A673 (cell line): ENCODE data around the gene EGLN3. TPM values are rescaled to one million over a fixed set of nuclear protein-coding genes. Genes with fewer than 3 reads are reported as not detected.

Experiments used
- Bru-seq: library from RNA; stranded (reverse); fragments of 400-500 nt; gene quantifications from one replicate; lab custom pipeline; 2021; lab: Mats Ljungman, UMichigan
- BruChase-seq, 2 experiments: library from RNA; stranded (reverse); fragments of 400-500 nt; gene quantifications; one replicate each; lab custom pipeline; 2021; lab: Mats Ljungman, UMichigan
- BruUV-seq: library from RNA; stranded (reverse); fragments of 400-500 nt; replicated peaks from 2 replicates; lab custom pipeline; 2021; lab: Mats Ljungman, UMichigan
- CTCF ChIA-PET: fragments of 300-600 bp; sonication (Branson Sonifier 250); formaldehyde crosslinking; loops from one replicate; lab custom pipeline; 2022; ENCODE audit warnings: antibody characterized with exemption; lab: Charles Lee
- POLR2A ChIA-PET: fragments of 300-600 bp; sonication (Branson Sonifier 250); formaldehyde crosslinking; loops from one replicate; lab custom pipeline; 2022; ENCODE audit warnings: antibody characterized with exemption; ENCODE audit not compliant: low non-redundant PET; lab: Charles Lee
- DNase-seq: peaks from one replicate; pipeline ENCODE4 v3.0.0-alpha.2; 2015; ENCODE audit warnings: low spot score
- H3K27ac ChIP-seq: fragments of 200-600 bp; sonication (generic); 2 replicates; pipeline ENCODE4 v1.5.1; 2016; ENCODE audit warnings: mixed run types, low read depth, mild to moderate bottlenecking, mixed read lengths, antibody characterized with exemption, low read length; ENCODE audit not compliant: poor library complexity, severe bottlenecking
- H3K27me3 ChIP-seq: fragments of 200-600 bp; sonication (generic); replicated peaks from 2 replicates; pipeline ENCODE4 v1.6.1; 2017; ENCODE audit warnings: mixed run types, low read depth, mild to moderate bottlenecking, mixed read lengths, antibody characterized with exemption, low read length; ENCODE audit not compliant: insufficient read depth, poor library complexity
- H3K36me3 ChIP-seq: fragments of 200-600 bp; sonication (generic); 2 replicates; pipeline ENCODE4 v1.6.1; 2016; ENCODE audit warnings: mixed run types, mild to moderate bottlenecking, mixed read lengths, antibody characterized with exemption, low read length; ENCODE audit not compliant: insufficient read depth, poor library complexity, severe bottlenecking
- H3K4me1 ChIP-seq: fragments of 200-600 bp; sonication (generic); 2 replicates; pipeline ENCODE4 v1.6.1; 2017; ENCODE audit warnings: mixed run types, mild to moderate bottlenecking, mixed read lengths, antibody characterized with exemption, low read length; ENCODE audit not compliant: insufficient read depth, poor library complexity, severe bottlenecking
- H3K4me3 ChIP-seq: fragments of 200-600 bp; sonication (generic); 2 replicates; pipeline ENCODE4 v1.5.1; 2016; ENCODE audit warnings: low read depth, mixed run types, mild to moderate bottlenecking, mixed read lengths, low read length; ENCODE audit not compliant: poor library complexity, severe bottlenecking
- H3K9me3 ChIP-seq: fragments of 200-600 bp; sonication (generic); 2 replicates; pipeline ENCODE4 v1.6.1; 2016; ENCODE audit warnings: mixed run types, low read depth, mild to moderate bottlenecking, mixed read lengths, antibody characterized with exemption, low read length; ENCODE audit not compliant: poor library complexity, severe bottlenecking
- CTCF ChIP-seq: fragments of 300-800, 200-600 bp; sonication (generic); conservative IDR thresholded peaks from 2 replicates; pipeline ENCODE4 v1.5.1; 2017; ENCODE audit warnings: low read depth, mild to moderate bottlenecking, antibody characterized with exemption, low read length, moderate library complexity, mixed read lengths
- EZH2 ChIP-seq: fragments of 200-600 bp; sonication (generic); IDR thresholded peaks from 2 replicates; pipeline ENCODE4 v1.6.1; 2017; ENCODE audit warnings: borderline replicate concordance, low read depth, mild to moderate bottlenecking, mixed read lengths, antibody characterized with exemption, low read length; ENCODE audit not compliant: poor library complexity, severe bottlenecking
- intact Hi-C: fragments of 100-400 bp; cut with micrococcal nuclease; formaldehyde crosslinking; loops from one replicate; pipeline ENCODE4 v1.10.0; 2022; ENCODE audit not compliant: unreplicated experiment
- long read RNA-seq: library from polyadenylated mRNA; stranded (forward); transcript quantifications from one replicate; pipeline ENCODE4 v2.0.0, GENCODE V29; 2022
- total RNA-seq: library from RNA; stranded (reverse); gene quantifications from 2 replicates; pipeline ENCODE4 v1.2.3, GENCODE V29; 2021

Gene EGLN3
- 2.0 and 2.4 TPM in 2 replicates for total RNA-seq
- Bru-seq, nascent RNA = percentile 43 among the genes with signal in this experiment
- BruChase-seq, experiment 1, labeled RNA remaining after a 2-hour chase = percentile 40 among the genes with signal in this experiment
- percentile 31 among the genes with signal in this experiment for BruChase-seq, experiment 2, labeled RNA remaining after a 6-hour chase
- long read RNA-seq, partial matches to known transcripts = 0 of 2 reads
- long read RNA-seq, other reads (novel, unspliced or antisense) = 1 of 2 reads

DNA sequence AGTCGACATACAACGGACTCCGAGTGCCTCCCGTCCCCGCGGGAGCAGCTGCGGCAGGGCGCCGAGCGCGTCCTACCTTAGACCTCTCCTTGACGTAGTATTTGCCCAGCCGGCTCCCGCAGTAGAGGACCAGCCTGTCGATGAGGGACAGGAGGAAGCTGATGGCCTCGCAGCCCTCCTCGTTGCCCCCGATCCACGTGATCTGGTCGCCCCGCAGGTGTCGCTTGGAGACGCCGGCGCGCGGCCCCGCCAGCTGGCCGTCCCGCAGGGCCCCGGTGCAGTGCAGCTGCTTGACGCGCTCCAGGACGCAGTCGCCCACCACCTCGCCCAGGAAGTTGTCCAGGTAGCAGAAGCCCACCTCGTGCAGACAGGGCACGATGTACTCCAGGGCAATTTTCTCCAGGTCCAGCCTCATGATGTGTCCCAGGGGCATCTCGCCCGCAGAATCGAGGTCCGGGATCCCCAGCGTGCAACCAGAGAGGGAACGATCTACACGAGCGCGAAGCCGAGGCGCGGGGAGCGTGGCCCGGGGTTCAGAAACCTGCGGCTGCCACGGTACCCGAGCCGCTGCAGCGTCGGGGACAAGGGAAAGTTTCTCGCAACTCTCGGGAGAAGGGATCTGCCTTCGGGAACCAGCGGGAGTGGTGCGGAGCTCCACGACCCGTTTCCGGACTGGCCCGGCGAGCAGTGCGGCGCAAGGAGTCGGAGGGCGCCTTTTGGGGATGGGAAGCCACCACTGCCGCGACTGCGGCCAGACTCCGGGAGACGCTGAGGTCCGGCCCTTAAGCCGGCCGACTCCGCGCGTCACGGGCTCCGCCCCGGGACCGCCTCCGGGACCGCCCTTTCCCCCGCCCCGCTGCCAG is at the start of gene EGLN3:
Gene EGLN3, minus strand, starts transcription at position 755 of the 863 bp plus-strand sequence. Its CDS starts 322 bp downstream, at position 433.
- ChIA-PET CTCF (no interaction called here), POLR2A (no interaction called here)
- intact Hi-C loops = no loop called here
- peak within 1 kb of the TSS; percentile 54 for H3K4me3 ChIP-seq
- no peak for TF ChIP-seq CTCF
- BruUV-seq = no TSS peak
- peaks cover 28% of the 10 kb centered on the region for H3K27me3 ChIP-seq
- peaks cover 5% of the 10 kb centered on the region for H3K4me1 ChIP-seq
- H3K9me3 ChIP-seq = no peaks in the 10 kb centered on the region
- no peak within 1 kb of the TSS for H3K27ac ChIP-seq
- no peak for DNase-seq
- no peaks in the 10 kb centered on the region for H3K36me3 ChIP-seq

GRCh38 chr14:34000396-34000795 is 49.5 kb upstream of the EGLN3 start:
- Histone ChIP-seq H3K27me3 (no peaks in the 10 kb centered on the region), H3K9me3 (no peaks in the 10 kb centered on the region), H3K36me3 (no peaks in the 10 kb centered on the region), H3K4me1 (no peaks in the 10 kb centered on the region), H3K27ac (no peak overlapping the region), H3K4me3 (no peak overlapping the region)
- DNase-seq = no peak
- POLR2A ChIA-PET = no interaction called here
- intact Hi-C loops = no loop called here
- BruUV-seq = no TSS peak
- CTCF ChIA-PET = no interaction called here
- TF ChIP-seq CTCF = no peak
- no peak for TF ChIP-seq EZH2

DNA sequence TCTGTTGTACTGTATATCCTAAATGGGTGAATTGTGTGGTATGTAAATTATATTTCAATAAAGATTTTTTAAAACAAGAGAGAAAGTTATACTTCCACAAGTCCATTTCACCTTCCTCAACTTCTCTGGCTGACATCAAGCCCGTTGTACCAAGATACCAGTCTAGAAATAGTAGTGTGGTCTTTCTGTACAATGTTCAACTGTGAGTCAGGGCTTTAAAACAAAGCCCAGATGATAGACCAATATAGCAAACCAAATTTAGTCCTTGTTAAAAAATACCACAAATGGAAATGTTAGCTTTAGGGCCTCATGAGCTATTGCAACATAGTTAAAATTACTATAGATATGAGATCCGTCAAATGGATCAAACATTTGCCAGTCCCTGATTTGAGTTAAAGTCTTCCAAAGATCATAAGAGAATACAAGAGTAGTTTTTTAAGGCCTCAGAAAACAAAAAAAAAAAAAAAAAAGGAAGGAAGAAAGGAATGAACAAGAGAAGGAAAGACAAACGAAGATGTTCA is 49.0 kb upstream of the EGLN3 start:
- no TSS peak for BruUV-seq
- no peak for DNase-seq
- intact Hi-C loops = no loop called here
- POLR2A ChIA-PET = no interaction called here
- Histone ChIP-seq H3K9me3 (no peaks in the 10 kb centered on the region), H3K27ac (no peak overlapping the region), H3K36me3 (no peaks in the 10 kb centered on the region), H3K27me3 (no peaks in the 10 kb centered on the region), H3K4me3 (no peak overlapping the region), H3K4me1 (no peaks in the 10 kb centered on the region)
- no peak for TF ChIP-seq EZH2
- no peak for TF ChIP-seq CTCF
- CTCF ChIA-PET = no interaction called here
